Lower leg skin (tissue), 4 donors: ENCODE measurements around the gene CFL1. TPM values are rescaled to one million over a fixed set of nuclear protein-coding genes. Genes with fewer than 3 reads are reported as not detected.
"Not testable (repeated sequence)": the region's sequence is repeated elsewhere in the genome, so short reads cannot be mapped to it uniquely, and the experiment has no call there.

Source experiments
- DNase-seq, 2 donors: peaks; one replicate each; pipeline ENCODE4 v3.0.0-alpha.2; 2019; ENCODE audit warnings: low spot score in 2 of 2
- H3K4me3 ChIP-seq: fragments of 200-600 bp; sonication (generic); 2 replicates; pipeline ENCODE4 v1.5.1; 2017; ENCODE audit warnings: mild to moderate bottlenecking, low read depth; ENCODE audit not compliant: poor library complexity, severe bottlenecking
- POLR2A ChIP-seq, 2 donors: fragments of 450-650 bp; IDR thresholded peaks; one replicate each; pipeline ENCODE4 v1.6.1; 2016 to 2017; ENCODE audit warnings: antibody characterized with exemption in 2 of 2, mild to moderate bottlenecking in 1 of 2, moderate library complexity in 1 of 2
- WGBS, 2 donors: methylation state at CpG; one replicate each; pipeline ENCODE4 v1.1.5; 2018; 5-methylcytosine and 5-hydroxymethylcytosine counted together
- intact Hi-C: fragments of 100-400 bp; cut with DNase I; formaldehyde crosslinking; loops from one replicate; pipeline ENCODE4 v1.15.0; 2023; ENCODE audit warnings: low total_unique reads
- total RNA-seq, 4 donors: library from RNA; depleted of rRNA; stranded (reverse); fragments of >200 nt; gene quantifications; one replicate each; pipeline ENCODE4 v1.1.0, GENCODE V29; 2016
- TF ChIP-seq, protein P1 (sequence below), 3 donors: fragments of 450-650 bp; IDR thresholded peaks; one replicate each; pipeline ENCODE4 v1.5.1; 2016; ENCODE audit warnings: antibody characterized with exemption in 3 of 3, mild to moderate bottlenecking in 3 of 3, moderate library complexity in 2 of 3

The CFL1 gene
- total RNA-seq, 4 donors from 2014 or later: 417 to 706 (median 504) TPM

DNA sequence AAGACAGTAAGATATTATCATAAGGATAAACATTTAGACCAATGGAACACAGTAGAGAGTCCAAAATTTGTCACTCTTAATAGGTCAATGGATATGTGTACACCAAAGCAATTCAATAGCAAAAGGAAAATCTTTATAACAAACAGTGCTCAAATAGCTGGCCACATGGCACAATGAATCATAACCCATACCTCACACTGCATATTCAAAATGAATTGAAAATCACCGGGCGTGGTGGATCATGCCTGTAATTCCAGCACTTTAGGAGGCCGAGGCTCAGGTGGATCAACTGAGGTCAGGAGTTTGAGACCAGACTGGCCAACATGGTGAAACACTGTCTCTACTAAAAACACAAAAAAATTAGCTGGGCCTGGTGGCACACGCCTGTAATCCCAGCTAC lies 15.8 kb downstream of the CFL1 start:
- no peak for DNase-seq
- no peak overlapping the region for H3K4me3 ChIP-seq
- WGBS, 2 donors: 85 to 89% methylated on average over 4 of the region's 4 CpGs
- intact Hi-C loops: no loop called here
- TF ChIP-seq, protein P1, sequence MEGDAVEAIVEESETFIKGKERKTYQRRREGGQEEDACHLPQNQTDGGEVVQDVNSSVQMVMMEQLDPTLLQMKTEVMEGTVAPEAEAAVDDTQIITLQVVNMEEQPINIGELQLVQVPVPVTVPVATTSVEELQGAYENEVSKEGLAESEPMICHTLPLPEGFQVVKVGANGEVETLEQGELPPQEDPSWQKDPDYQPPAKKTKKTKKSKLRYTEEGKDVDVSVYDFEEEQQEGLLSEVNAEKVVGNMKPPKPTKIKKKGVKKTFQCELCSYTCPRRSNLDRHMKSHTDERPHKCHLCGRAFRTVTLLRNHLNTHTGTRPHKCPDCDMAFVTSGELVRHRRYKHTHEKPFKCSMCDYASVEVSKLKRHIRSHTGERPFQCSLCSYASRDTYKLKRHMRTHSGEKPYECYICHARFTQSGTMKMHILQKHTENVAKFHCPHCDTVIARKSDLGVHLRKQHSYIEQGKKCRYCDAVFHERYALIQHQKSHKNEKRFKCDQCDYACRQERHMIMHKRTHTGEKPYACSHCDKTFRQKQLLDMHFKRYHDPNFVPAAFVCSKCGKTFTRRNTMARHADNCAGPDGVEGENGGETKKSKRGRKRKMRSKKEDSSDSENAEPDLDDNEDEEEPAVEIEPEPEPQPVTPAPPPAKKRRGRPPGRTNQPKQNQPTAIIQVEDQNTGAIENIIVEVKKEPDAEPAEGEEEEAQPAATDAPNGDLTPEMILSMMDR (IDR thresholded peaks at IDR 0.05): no peak
- no peak for TF ChIP-seq POLR2A (IDR thresholded peaks at IDR 0.05)

DNA sequence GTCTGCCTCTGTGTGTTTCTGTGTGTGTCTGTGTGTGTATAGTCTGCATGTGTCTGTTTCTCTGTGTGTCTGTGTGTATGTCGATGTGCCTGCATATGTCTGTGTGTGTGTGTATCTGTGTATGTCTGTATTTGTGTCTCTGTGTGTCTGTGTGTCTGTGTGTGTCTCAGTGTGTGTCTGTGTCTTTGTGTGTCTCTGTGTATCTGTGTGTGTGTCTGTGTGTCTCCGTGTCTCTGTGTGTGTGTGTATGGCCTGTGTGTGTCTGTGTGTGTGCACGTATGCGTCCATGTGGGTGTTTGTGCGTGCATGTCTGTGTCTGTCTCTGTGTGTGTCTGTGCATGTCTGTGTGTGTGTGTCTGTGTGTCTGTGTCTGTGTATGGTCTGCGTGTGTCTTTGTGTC lies 23.8 kb downstream of the CFL1 start:
- WGBS, 2 donors: 57% methylated on average over 6 of the region's 6 CpGs
- intact Hi-C loops: no loop called here
- no peak overlapping the region for H3K4me3 ChIP-seq
- TF ChIP-seq, protein P1 (IDR thresholded peaks at IDR 0.05): no peak
- TF ChIP-seq POLR2A (IDR thresholded peaks at IDR 0.05): no peak
- DNase-seq: no peak

DNA sequence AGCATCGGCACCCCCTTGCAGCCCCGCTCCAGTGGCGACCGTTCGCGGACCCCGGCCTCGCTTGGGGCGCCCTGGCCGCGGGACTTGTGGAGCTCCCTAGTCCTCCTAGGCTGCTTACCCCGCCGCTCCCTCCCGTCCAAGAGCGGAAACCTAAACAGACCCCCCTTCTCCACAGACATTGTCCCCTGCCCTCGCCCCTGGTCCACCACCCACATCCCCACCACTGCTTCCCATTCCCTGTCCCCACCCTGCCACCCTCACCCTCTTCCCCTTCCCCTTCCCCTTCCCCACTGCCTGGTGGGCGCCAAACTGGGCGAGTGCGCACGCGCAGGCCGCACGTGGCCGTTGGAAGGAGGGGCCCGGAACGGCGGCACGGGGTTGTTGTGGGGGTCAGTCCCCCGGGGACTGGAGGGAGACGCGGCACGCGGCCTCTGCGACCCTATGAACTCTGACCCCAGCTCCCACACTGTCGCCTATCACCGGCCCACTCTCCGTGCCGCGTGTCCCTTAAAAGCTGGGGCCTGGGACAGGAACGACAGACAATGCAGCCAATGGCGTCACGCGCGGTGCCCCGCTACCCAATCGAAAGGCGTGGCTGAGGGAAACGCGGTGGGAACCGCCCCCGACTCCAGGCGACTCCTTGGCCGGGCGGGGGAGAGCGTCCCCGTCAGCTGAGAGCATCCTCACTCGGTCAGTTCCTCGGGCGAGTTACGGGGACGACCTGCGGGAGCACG lies 24.5 kb downstream of the CFL1 start, which contains the start of gene SNX32:
TSS of gene SNX32 (plus strand) at position 667 of the 734 bp plus-strand sequence. CDS start 103 bp downstream, outside the sequence.
- WGBS, 2 donors: 3% methylated on average over 40 to 60 of the region's 63 CpGs
- intact Hi-C loops: no loop called here
- no peak for TF ChIP-seq POLR2A (IDR thresholded peaks at IDR 0.05)
- TF ChIP-seq, protein P1 (IDR thresholded peaks at IDR 0.05): no peak
- peak within 1 kb of the TSS; percentile 36 for H3K4me3 ChIP-seq
- DNase-seq: peak; percentile 95 to 100

DNA sequence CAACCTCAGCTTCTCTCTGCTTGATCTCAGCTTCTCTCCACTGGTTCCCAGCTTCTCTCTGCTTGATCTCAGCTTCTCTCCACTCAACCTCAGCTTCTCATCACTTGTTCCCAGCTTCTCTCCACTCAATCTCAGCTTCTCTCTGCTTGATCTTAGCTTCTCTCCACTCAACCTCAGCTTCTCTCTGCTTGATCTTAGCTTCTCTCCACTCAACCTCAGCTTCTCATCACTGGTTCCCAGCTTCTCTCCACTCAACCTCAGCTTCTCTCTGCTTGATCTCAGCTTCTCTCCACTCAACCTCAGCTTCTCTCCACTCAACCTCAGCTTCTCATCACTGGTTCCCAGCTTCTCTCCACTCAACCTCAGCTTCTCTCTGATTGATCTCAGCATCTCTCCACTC lies 25.7 kb downstream of the CFL1 start:
- H3K4me3 ChIP-seq, intact Hi-C loops, DNase-seq: not testable (repeated sequence)

DNA sequence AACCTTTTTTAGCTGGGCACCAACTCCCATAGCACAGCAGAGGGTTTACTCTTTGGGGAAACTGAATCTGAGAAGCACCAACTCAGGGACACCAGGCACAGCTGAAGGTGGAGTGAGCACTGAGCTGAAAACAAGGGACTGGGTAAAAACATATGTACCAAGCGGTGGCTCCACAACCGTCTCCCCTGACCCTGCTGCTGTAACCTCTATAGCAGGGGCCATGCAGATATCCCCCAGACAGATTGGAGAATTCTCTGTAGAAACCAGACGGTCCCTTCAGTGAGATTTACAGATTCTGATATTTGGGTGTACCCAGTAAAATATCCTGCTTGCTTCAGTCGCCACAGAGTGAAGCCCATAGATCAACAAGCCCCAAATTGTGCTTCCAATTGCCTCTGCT lies 28.5 kb downstream of the CFL1 start:
- no peak overlapping the region for H3K4me3 ChIP-seq
- WGBS, 2 donors: 71 to 78% methylated on average over 4 of the region's 4 CpGs
- DNase-seq: no peak
- TF ChIP-seq POLR2A (IDR thresholded peaks at IDR 0.05): no peak
- TF ChIP-seq, protein P1 (IDR thresholded peaks at IDR 0.05): no peak
- intact Hi-C loops: loop anchor here (10.0 kb wide), 1 partner anchor 55 kb away; no protein-coding TSS in a partner anchor

DNA sequence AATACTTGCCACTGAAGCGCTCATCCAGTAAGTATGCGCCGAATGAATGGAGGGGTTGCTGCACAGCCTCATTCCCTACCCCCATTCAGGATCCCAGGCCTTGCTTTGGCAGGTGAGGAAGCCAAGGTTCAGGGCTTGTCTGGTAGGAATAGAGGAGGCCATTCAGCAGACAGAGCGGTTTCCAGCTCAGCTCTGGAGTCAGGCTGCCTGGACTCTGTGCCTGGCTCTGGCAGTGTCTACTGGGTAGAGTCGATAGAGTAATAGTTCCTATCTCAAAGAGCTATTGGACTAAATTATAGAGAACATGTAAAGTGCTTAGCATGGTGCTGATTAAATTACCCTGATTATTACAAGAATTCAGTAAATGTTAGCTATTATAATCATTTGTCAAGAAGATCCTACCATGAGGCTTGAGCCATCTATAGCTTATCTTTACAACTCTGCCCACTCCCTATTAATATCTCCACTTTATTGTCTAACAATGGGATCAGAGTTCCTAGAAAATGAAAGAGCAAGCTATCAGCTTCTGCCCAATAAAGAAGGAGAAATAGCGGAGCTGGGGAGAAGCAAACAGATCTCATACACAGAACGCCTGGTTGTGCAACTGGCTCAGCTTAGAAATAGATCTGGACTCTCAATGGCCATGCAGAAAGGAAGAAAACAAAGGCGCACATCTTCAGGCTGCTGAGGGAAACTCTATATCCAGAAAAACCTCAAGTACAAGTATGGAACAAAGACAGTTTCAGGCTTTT lies 30.8 kb downstream of the CFL1 start:
- DNase-seq: no peak
- no peak for TF ChIP-seq POLR2A (IDR thresholded peaks at IDR 0.05)
- TF ChIP-seq, protein P1 (IDR thresholded peaks at IDR 0.05): no peak
- WGBS, 2 donors: 87 to 88% methylated on average over 8 of the region's 8 CpGs
- intact Hi-C loops: loop anchor here (10.0 kb wide), 1 partner anchor 52 kb away; no protein-coding TSS in a partner anchor
- H3K4me3 ChIP-seq: no peak overlapping the region
